HG03064 (cell line): ENCODE results near the gene FARS2.

Experiments used
- ATAC-seq: cut with Tn5 transposase; IDR thresholded peaks from one replicate; pipeline ENCODE4 v1.9.1; 2021; ENCODE audit warnings: low read depth; ENCODE audit not compliant: unreplicated experiment

The FARS2 gene

GRCh38 chr6:5316951-5317350 lies 55.6 kb downstream of the FARS2 start:
- no peak for ATAC-seq

DNA sequence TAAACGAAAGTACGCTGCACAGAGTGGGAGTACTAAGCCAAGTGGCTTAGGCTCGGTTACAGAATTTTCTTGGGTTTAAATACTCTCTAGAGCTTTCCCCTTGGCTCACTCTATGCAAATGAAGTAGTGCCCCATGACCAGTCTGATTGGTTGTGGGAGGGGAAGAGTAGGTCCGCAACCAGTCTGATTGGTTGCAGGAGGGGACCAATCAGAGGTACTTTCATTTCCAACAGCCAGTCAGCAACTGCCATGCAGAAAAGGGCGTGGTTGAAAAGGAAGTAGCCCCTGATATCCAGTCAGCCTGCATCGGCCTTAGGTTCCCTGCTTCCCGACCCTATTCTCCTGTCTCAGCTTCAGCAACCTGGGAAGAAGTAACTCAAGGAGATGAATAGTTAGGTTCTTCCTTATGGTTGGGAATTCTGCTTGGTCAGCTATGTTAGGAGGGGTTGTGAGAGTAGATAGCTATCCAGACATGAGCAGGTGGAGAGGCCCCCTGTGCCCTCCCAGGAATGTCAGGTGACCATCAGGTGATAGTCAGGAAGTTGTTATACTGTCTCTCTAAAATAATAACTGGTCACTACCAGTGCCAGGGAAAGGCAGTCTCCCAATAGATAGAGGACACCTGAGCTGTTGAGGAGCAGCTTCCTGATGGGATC lies 57.4 kb downstream of the FARS2 start:
- ATAC-seq, result no peak

DNA sequence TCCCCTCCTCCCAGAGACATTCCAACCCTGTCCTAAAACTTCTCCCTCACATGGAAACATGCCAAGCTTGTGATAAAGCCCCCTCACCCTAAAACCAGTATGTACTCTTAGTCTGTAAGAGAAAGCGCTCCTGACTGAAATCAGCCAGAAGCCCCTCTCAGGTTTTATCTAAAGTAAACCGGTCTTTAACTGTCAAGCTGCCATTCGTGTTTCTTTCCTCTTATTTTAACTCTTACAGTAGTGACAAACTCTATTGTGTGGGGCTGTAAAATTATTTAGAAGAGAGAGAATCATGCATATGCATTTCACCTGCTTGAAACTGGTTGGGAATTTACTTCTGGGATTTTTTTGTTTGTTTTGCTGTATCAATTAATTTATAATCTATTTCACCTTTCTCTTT lies 62.7 kb downstream of the FARS2 start:
- ATAC-seq, result no peak

DNA sequence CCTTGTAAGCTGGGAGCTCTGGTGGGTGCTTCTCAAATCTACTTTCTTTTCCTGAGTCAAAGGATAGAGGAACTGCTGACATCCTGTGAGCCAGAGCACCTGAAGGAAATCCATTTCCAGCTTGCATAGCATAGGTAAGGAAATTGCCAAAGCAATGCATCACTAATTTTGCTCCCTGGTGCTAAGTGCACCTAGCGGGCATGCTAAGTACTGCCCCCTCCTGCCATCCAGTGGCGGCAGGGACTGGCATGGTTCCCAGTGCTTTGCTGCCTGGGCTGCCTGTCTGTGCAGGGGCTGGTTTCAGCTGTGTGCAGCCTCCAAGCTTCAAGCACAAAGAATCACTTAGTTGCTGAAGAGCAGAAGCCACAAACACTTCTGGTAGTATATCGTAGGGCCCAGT lies 63.9 kb downstream of the FARS2 start:
- ATAC-seq, result no peak

DNA sequence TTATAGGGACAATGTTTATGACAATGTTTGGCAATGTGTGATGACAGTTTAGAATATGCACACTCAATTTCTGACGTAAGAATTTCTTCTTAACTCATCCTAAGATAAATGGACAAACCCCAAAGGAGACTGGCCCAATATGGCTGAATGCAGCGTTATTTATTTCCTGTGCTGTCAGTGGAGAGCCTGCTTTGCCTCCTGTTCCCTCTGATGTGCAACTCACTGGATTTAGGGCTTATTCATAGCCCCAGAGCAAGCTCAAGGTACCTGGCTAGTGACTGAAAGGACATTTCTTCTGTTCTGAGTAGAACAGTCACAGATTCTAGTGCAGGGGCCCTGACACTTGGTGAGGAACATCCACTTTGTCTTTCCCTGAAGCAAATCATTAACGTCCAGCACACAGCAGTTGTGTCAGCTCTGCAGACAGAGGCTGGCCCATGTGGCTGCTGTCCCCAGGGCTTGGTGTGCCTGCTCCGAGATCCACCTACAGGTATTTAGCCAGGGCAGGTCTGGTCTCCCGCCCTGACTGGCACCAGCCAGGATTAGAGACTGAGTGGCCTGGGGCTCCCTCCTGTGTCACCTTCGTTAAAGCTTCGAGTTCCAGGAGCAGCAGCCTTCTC lies 64.8 kb downstream of the FARS2 start:
- ATAC-seq, result no peak

DNA sequence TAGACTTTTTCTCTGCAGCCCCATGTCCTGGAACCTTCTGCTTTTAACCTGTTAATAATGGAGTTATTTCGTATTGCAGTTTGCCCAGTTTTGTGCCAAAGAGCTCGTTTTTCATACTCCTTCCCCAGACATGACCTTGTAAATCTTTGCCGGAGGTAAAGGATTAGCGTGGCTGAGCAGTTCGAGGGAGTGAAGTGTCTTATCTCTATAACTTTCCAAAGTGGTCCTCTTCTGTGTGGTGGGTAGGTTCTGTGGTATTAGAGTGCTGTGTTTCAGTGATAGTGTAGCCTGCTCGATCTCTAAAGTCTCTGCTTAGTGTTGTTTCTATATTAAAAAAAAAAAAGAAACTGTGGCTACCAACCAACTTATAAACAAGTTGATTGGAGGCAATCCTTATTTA lies 67.5 kb downstream of the FARS2 start:
- no peak for ATAC-seq

DNA sequence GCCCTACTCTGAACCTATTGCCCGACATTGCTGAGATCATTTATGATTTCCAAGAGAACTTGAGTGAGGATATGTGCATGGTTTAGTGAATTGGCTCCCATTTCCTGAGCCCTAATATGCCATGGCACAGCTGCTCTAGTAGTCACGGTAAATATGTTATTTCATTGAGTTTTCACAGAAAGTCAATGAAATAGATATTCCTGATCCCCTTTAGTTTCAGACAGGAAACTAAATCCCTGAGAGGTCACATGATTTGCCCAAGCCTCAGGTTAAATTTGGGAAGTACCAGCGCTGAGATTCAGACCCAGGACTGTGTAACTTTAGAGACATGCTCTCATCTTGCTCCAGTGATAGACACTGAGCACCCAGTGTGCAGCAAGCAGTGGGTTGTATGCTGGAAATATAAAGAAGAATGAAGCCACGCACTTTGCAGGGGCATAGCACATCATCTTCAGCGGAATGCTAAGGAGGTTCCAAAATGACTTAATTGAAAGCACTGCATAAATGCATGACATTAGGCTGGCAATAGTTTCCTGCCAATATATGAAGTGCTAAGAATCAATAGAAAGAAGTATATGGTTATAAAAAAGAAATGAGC lies 70.6 kb downstream of the FARS2 start:
- no peak for ATAC-seq

DNA sequence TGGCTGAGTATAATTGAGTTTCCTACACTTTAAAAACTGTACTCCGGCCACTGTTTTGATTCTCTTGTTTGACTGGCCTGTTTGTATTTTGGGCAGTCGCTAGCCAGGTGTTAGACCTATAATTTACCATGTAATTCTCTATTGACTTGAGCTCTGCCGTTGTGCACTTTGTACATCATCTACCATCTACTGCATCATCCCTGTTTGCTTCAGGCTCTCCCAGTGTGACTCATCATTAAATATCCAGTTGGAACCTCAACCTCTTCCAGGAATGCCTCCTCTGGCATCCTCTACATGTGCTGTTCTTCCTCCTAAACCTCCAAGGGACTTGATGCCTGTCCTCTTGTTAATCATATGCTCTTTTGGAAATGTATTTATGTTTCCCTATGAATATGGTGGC lies 72.3 kb downstream of the FARS2 start:
- ATAC-seq, result no peak

DNA sequence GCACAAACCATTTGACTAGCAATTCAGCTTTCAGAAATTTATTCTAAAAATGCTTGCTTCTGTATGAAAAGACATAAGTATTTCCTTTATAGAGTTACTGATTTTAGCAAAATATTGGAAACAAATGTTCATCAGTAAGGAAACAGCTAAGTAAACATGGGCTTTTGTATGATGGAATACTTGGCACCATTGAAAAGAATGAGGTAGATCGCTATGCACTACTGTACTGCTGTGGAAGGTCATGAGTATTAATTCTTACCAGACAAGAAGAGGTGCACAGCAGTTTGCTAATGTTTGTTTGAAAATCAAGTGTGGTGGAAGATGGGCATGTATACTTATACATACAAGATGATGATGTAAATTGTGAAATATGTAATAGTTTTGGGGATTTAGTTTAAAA lies 73.0 kb downstream of the FARS2 start:
- no peak for ATAC-seq

GRCh38 chr6:5335020-5335419 lies 73.7 kb downstream of the FARS2 start:
- no peak for ATAC-seq

- ATAC-seq, result no peak
Measured at GRCh38 chr6:5337573-5337972, 76.3 kb downstream of the FARS2 start.

DNA sequence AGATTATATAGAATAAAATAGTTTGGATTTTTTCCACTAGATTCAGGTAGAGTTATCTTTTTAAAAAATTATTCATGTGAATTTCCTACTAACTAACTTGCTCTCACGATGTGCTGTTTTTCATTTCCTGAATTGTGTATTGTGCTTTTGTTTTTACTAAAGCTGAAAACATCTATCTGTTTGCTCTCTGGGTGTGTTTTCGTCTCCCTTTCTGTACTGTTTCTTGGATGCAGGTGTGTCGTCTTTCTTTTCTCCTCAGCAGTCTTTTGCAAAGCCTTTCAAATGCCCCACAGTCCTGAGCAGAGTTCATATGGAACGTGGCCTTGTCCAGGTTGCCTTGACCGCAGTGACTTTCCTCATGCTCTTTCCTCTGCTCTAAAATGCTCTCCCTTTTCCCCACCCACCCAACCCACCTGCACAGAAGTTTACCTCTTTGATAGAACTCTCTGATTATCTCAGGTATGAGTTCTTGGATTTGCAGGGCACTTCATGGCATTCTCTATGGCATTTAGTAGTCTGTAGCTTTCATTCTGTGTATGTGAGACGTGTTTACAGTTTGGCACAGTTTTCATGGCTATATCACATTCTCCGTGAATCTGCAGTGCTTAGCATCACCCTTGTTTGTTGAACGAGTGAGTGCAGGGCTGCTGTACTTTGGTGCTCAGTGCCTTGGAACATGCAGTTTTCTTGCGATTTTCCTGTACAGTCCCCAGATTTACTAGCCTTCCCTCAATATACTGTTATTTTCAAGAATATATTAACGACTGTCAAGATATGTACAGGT lies 77.1 kb downstream of the FARS2 start:
- ATAC-seq, result no peak

DNA sequence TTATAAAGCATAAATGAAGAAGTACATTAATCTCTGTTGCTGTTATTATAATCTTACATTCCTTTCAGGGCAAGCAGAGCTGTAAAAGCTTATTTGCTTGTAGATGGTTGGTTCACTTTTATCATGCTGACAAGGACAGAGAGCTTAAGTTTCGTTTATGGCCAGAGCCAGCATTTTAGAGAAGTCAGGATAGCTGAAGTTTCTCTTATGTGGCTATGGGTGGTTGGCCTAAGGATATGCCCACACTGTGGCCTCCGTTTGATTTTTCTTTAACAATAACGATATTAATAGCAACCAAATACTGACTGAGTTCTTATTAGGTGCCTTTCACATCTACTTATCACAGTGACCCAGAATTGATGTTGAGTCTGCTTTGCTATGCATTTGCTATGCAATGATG lies 78.5 kb downstream of the FARS2 start:
- ATAC-seq, result no peak

DNA sequence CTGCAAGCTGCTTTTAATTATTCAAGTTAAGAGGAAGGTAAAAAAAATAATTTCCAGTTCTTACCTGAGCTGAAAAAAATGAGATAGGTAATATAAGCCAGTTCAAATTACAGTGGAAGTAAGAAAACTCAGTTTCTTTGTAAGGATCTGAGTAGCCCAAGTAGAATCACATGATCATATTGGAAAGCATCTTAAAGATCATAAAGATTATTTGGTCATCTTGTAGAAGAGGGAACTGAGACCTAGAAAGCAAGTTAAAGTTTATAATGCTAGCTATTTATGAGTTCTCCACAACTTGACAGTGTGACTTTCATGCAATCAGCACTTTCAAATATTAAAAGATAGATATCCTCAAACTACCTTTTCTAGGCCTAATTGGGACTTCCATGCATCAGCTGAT lies 80.5 kb downstream of the FARS2 start:
- ATAC-seq, result no peak

DNA sequence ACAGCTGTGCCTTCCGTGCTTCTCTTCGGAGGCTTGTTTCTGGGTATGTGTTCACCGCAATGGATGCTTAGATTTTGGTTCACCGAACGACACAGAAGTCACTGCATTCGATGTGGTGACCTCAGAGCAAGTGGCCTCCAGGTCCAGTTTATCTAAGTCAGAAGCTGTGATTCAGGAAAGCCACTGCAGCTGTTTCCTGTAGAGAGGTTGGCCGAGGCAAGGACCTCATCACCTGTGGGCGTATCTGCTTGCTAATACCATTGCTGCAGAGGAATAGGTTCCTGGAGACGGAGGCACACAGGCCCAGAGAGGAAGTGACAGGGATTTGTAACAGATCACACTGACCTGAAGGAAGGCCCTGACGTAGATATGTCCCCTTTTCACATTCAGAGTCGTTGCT lies 82.7 kb downstream of the FARS2 start:
- ATAC-seq, result no peak

DNA sequence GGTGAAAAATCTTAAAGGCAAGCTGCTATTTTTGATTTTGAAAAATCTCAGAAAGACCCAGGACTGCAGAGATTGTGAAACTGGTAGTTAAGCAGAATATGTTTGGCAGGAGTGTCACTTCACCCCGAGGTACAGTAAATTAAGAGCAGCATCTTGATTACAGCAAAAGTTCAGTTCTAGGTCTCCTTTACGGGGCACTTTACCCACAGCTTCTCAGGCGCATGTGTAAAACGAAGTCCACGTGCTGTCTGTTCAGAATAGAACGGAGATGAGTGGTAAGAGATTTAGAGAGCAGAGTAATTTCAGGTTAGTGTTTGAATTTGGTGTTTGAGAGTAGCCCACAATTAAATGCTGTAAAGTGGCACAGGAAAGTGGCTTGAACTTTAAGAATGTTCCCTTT lies 84.0 kb downstream of the FARS2 start:
- no peak for ATAC-seq

- ATAC-seq, result no peak
Measured at GRCh38 chr6:5351552-5352210, 90.4 kb downstream of the FARS2 start.

- no peak for ATAC-seq
Measured at GRCh38 chr6:5353971-5354370, 92.7 kb downstream of the FARS2 start.

DNA sequence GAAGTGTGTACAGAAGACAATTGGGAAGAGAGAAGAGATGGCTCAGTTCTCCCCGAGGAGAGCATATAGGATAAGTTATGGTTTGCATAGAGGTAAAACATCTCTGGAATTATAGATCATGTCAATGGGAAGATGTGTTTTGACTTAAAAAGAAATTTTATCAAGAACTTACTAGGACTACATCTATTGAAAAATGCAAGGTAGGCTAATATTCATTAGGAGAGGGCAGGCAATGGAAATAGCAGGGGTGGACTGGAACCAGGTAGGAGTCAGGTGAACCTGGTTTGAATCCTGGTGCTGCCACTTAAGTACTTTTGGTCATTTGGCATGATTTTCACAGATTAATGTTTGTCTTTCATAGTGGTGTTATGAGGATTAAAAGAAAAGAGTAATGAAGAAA lies 96.2 kb downstream of the FARS2 start:
- no peak for ATAC-seq

DNA sequence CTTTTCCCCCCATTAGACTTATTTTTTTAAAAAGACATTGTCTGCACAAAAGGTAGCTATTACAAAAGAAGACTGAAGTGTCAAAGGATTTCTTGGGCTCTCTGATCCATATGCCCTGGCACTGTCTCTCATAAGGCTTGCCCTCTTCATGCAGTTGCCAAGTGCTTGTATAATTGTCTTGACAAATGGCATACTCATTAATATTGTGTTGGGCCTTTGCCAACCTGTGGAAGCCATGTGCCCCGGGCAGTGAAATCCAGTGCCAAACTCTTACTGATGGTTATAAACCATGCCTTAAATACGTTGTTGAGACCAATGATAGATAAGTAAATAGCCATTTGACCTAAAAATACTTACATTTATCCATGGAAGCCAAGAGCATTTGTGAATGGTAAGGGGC lies 98.1 kb downstream of the FARS2 start:
- ATAC-seq, result no peak

GRCh38 chr6:5361396-5361795 lies 100.1 kb downstream of the FARS2 start:
- no peak for ATAC-seq
